K562 (cell line): Measurements from ENCODE around the gene ZNHIT3. TPM values are rescaled to one million over a fixed set of nuclear protein-coding genes. Genes with fewer than 3 reads are reported as not detected.

ENCODE experiments used
- EP400 ChIP-seq: fragments of 450-650 bp; IDR thresholded peaks from 2 replicates; pipeline ENCODE4 v1.6.1; 2017; ENCODE audit warnings: antibody characterized with exemption, mild to moderate bottlenecking, moderate library complexity
- GATA2 ChIP-seq: sonication (generic); formaldehyde crosslinking; IDR thresholded peaks from 2 replicates; pipeline ENCODE4 v1.4.0; 2020; ENCODE audit warnings: mild to moderate bottlenecking, missing genetic modification reagents
- ILK ChIP-seq: fragments of 450-650 bp; IDR thresholded peaks from 2 replicates; pipeline ENCODE4 v1.6.1; 2016; ENCODE audit warnings: missing genetic modification characterization, low read depth, mild to moderate bottlenecking, missing compliant biosample characterization, moderate library complexity, borderline replicate concordance
- KDM5B ChIP-seq: fragments of 200-600 bp; sonication (generic); IDR thresholded peaks from 2 replicates; pipeline ENCODE4 v1.6.1; 2012; ENCODE audit warnings: low read depth, mild to moderate bottlenecking, moderate library complexity, low read length, control low read depth, inconsistent platforms; ENCODE audit not compliant: insufficient replicate concordance
- NFE2L1 ChIP-seq: fragments of 450-650 bp; IDR thresholded peaks from 2 replicates; pipeline ENCODE4 v1.6.1; 2016; ENCODE audit warnings: missing genetic modification characterization, low read depth, mild to moderate bottlenecking, missing compliant biosample characterization, moderate library complexity, borderline replicate concordance
- NFIX ChIP-seq: fragments of 250-450 bp; sonication (Bioruptor Pico); IDR thresholded peaks from 2 replicates; pipeline ENCODE4 v1.4.0; 2020; ENCODE audit warnings: low read depth, mild to moderate bottlenecking, moderate library complexity
- RB1 ChIP-seq: fragments of 450-650 bp; IDR thresholded peaks from 2 replicates; pipeline ENCODE4 v1.6.1; 2017; ENCODE audit warnings: low read depth, mild to moderate bottlenecking
- RFX1 ChIP-seq: fragments of 450-650 bp; IDR thresholded peaks from 2 replicates; pipeline ENCODE4 v1.6.1; 2016; ENCODE audit warnings: mild to moderate bottlenecking, moderate library complexity
- SMARCE1 ChIP-seq: fragments of 450-650 bp; IDR thresholded peaks from 2 replicates; pipeline ENCODE4 v1.7.1; 2016; ENCODE audit warnings: mild to moderate bottlenecking
- SP1 ChIP-seq: sonication (generic); formaldehyde crosslinking; IDR thresholded peaks from 2 replicates; pipeline ENCODE4 v1.8.1; 2022; ENCODE audit warnings: mild to moderate bottlenecking, missing genetic modification reagents
- ZC3H4 ChIP-seq: sonication (generic); formaldehyde crosslinking; IDR thresholded peaks from 2 replicates; pipeline ENCODE4 v1.9.0; 2021; ENCODE audit warnings: missing genetic modification reagents, borderline replicate concordance
- ZNF644 ChIP-seq: fragments of 200-800 bp; sonication (Bioruptor generic); IDR thresholded peaks from 2 replicates; pipeline ENCODE4 v1.6.1; 2016; ENCODE audit warnings: low read depth, missing genetic modification characterization, missing compliant biosample characterization
- polyA plus RNA-seq, 8 experiments: library from polyadenylated mRNA; depleted of rRNA in 4 of 8; stranded (reverse) in 5 of 8; unstranded in 3 of 8; fragments of >200 nt; fragmentation: Nextera tagmentation in 2 of 8; fragmentation: Illumina TruSeq in 1 of 8; extraction: Ambion mirVana in 2 of 8; extraction: Trizol in 1 of 8; gene quantifications; 2 replicates each; pipeline versions ENCODE4 v1.2.1 to v1.2.3, GENCODE V29; 2011 to 2014; ENCODE audit warnings: inconsistent platforms in 1 of 8, missing spikeins in 1 of 8
- total RNA-seq, 7 experiments: library from RNA; depleted of rRNA in 6 of 7; stranded (reverse); fragments of >200 nt in 6 of 7; fragmentation: Illumina TruSeq in 2 of 7; extraction: Trizol in 2 of 7; gene quantifications; 2 replicates each; pipeline versions ENCODE4 v1.2.1 to v1.2.3, GENCODE V29; 2011 to 2021; ENCODE audit warnings: low replicate concordance in 1 of 7
- TF ChIP-seq, protein P1 (sequence below), 2 experiments: fragments of 450-650 bp in 1 of 2; sonication (generic) in 1 of 2; formaldehyde crosslinking in 1 of 2; IDR thresholded peaks; 2 replicates each; pipeline versions ENCODE4 v1.7.1 to v1.9.0; 2016 to 2022; ENCODE audit warnings: inconsistent platforms in 1 of 2, mild to moderate bottlenecking in 1 of 2, missing genetic modification reagents in 1 of 2
- TF ChIP-seq, protein P2 (sequence below): fragments of 150-350 bp; IDR thresholded peaks from 2 replicates; pipeline ENCODE4 v1.6.1; 2014; ENCODE audit warnings: low read depth, mild to moderate bottlenecking, low read length, borderline replicate concordance

Gene ZNHIT3
- total and polyA plus RNA-seq, 9 of the 15 experiments (the other 6 are each of a cell fraction or from before 2014, with no cell fraction given), result 45.0 to 300 (median 88.4) TPM

DNA sequence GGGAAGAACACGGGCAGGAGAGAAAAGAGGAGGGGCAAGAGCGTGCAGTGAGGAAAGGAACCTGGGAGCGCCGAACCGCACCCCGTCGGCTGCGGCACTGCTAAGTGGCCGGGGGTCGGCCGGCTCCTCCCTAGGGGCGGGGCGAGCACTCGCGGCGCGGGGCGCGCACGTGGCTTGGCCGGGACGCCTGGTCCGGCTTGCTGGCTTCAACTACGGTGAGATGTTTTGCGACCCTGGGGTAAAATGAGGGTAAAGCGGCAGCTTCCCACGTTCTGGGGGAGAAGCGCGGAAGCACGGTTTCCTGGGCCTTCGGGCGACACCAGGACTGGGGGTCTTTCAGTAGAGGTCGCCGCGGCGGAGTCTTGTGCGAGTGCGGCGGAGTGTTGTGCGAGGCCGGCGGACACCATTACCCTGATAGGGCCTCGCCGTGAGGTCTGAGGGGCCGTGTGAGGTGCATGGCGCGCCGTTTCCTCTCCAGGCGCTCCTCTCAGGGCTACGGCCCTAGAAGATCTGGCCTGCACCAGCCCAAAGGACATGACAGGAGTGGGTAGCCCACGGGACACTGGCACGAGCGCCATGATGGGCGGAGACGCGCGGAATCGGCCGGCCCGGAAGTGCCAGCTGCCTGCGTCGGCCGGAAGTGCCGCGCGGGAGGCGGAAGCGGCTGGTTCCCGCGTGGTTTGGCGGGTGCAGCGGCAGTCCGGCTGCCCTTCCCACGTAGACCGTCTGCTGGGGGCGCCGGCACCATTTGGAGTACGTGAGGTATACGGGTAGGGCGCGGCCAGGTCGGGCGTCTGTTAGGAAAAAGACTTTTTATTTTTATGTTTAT lies 48.6 kb downstream of the ZNHIT3 start, which contains the start of the genes MYO19 and PIGW (continued):
- TF ChIP-seq ZC3H4 (CRISPR knock-in tag) (no peak), SMARCE1 (no peak), ZNF644 (tag) (no peak), EP400 (peak; percentile 99), RB1 (no peak; the same call in none of the 2 replicates), SP1 (peak; percentile 47), KDM5B (peak; percentile 51), NFIX (CRISPR knock-in tag) (no peak), NFE2L1 (tag) (no peak), GATA2 (CRISPR knock-in tag) (no peak), RFX1 (no peak), ILK (tag) (no peak)
- TF ChIP-seq, protein P1, sequence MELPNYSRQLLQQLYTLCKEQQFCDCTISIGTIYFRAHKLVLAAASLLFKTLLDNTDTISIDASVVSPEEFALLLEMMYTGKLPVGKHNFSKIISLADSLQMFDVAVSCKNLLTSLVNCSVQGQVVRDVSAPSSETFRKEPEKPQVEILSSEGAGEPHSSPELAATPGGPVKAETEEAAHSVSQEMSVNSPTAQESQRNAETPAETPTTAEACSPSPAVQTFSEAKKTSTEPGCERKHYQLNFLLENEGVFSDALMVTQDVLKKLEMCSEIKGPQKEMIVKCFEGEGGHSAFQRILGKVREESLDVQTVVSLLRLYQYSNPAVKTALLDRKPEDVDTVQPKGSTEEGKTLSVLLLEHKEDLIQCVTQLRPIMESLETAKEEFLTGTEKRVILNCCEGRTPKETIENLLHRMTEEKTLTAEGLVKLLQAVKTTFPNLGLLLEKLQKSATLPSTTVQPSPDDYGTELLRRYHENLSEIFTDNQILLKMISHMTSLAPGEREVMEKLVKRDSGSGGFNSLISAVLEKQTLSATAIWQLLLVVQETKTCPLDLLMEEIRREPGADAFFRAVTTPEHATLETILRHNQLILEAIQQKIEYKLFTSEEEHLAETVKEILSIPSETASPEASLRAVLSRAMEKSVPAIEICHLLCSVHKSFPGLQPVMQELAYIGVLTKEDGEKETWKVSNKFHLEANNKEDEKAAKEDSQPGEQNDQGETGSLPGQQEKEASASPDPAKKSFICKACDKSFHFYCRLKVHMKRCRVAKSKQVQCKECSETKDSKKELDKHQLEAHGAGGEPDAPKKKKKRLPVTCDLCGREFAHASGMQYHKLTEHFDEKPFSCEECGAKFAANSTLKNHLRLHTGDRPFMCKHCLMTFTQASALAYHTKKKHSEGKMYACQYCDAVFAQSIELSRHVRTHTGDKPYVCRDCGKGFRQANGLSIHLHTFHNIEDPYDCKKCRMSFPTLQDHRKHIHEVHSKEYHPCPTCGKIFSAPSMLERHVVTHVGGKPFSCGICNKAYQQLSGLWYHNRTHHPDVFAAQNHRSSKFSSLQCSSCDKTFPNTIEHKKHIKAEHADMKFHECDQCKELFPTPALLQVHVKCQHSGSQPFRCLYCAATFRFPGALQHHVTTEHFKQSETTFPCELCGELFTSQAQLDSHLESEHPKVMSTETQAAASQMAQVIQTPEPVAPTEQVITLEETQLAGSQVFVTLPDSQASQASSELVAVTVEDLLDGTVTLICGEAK (IDR thresholded peaks at IDR 0.05), result peak; percentile 96
- TF ChIP-seq, protein P1 (CRISPR knock-in tag; IDR thresholded peaks at IDR 0.05), result no peak
- TF ChIP-seq, protein P2, sequence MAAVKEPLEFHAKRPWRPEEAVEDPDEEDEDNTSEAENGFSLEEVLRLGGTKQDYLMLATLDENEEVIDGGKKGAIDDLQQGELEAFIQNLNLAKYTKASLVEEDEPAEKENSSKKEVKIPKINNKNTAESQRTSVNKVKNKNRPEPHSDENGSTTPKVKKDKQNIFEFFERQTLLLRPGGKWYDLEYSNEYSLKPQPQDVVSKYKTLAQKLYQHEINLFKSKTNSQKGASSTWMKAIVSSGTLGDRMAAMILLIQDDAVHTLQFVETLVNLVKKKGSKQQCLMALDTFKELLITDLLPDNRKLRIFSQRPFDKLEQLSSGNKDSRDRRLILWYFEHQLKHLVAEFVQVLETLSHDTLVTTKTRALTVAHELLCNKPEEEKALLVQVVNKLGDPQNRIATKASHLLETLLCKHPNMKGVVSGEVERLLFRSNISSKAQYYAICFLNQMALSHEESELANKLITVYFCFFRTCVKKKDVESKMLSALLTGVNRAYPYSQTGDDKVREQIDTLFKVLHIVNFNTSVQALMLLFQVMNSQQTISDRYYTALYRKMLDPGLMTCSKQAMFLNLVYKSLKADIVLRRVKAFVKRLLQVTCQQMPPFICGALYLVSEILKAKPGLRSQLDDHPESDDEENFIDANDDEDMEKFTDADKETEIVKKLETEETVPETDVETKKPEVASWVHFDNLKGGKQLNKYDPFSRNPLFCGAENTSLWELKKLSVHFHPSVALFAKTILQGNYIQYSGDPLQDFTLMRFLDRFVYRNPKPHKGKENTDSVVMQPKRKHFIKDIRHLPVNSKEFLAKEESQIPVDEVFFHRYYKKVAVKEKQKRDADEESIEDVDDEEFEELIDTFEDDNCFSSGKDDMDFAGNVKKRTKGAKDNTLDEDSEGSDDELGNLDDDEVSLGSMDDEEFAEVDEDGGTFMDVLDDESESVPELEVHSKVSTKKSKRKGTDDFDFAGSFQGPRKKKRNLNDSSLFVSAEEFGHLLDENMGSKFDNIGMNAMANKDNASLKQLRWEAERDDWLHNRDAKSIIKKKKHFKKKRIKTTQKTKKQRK, result no peak
